GM21367 (cell line): ENCODE data around the gene SPON1.
"Not testable (repeated sequence)": the region's sequence is repeated elsewhere in the genome, so short reads cannot be mapped to it uniquely, and the experiment has no call there.

Experiments
- ATAC-seq: cut with Tn5 transposase; IDR thresholded peaks from one replicate; pipeline ENCODE4 v1.9.1; 2021; ENCODE audit not compliant: unreplicated experiment

The SPON1 gene

GRCh38 chr11:14232652-14233051, 270.1 kb downstream of the SPON1 start:
- ATAC-seq = no peak

GRCh38 chr11:14234446-14234845, 271.9 kb downstream of the SPON1 start:
- no peak for ATAC-seq

- no peak for ATAC-seq
These were observed 273.2 kb downstream of the SPON1 start for GRCh38 chr11:14235701-14236100.

- ATAC-seq = peak; percentile 98
These were observed 275.0 kb downstream of the SPON1 start for GRCh38 chr11:14237444-14237961.

GRCh38 chr11:14240221-14240620, 277.7 kb downstream of the SPON1 start:
- ATAC-seq = no peak

- no peak for ATAC-seq
These were observed 278.4 kb downstream of the SPON1 start for GRCh38 chr11:14240951-14241350.

- ATAC-seq = no peak
These were observed 279.7 kb downstream of the SPON1 start for GRCh38 chr11:14242187-14242586.

- no peak for ATAC-seq
These were observed 280.2 kb downstream of the SPON1 start for GRCh38 chr11:14242733-14243132.

- no peak for ATAC-seq
These were observed 282.4 kb downstream of the SPON1 start for GRCh38 chr11:14244926-14245325.

- no peak for ATAC-seq
These were observed 282.9 kb downstream of the SPON1 start for GRCh38 chr11:14245444-14245843.

- no peak for ATAC-seq
These were observed 286.1 kb downstream of the SPON1 start for GRCh38 chr11:14248580-14248981.

GRCh38 chr11:14249121-14249963, 286.8 kb downstream of the SPON1 start:
- no peak for ATAC-seq

- no peak for ATAC-seq
These were observed 289.2 kb downstream of the SPON1 start for GRCh38 chr11:14251754-14252153.

GRCh38 chr11:14252501-14252900, 290.0 kb downstream of the SPON1 start:
- ATAC-seq = not testable (repeated sequence)

GRCh38 chr11:14253421-14253820, 290.9 kb downstream of the SPON1 start:
- ATAC-seq = no peak

- no peak for ATAC-seq
These were observed 291.3 kb downstream of the SPON1 start for GRCh38 chr11:14253840-14254239.

GRCh38 chr11:14254533-14255237, 292.2 kb downstream of the SPON1 start:
- no peak for ATAC-seq

GRCh38 chr11:14255238-14255534, 292.7 kb downstream of the SPON1 start:
- no peak for ATAC-seq

GRCh38 chr11:14258221-14258935, 295.9 kb downstream of the SPON1 start:
- ATAC-seq = no peak

- ATAC-seq = no peak
These were observed 296.8 kb downstream of the SPON1 start for GRCh38 chr11:14259186-14259784.

GRCh38 chr11:14259878-14260277, 297.4 kb downstream of the SPON1 start:
- ATAC-seq = no peak
